ENCODE results near the gene PLSCR2.

- TF ChIP-seq CTCF (IDR thresholded peaks at IDR 0.05; ENCODE audit: insufficient read depth, low read length) (no peak), REST (IDR thresholded peaks at IDR 0.05; ENCODE audit: insufficient replicate concordance, low read depth) (no peak), POLR2AphosphoS5 (IDR thresholded peaks at IDR 0.05; ENCODE audit: low read depth) (no peak), SPI1 (IDR thresholded peaks at IDR 0.05; ENCODE audit: borderline replicate concordance, low read depth) (no peak), GABPA (IDR thresholded peaks at IDR 0.05; ENCODE audit: low read depth) (no peak)
Observed at GRCh38 chr3:146469150-146470017, at the start of gene PLSCR2.

All from HL-60 (cell line).